Fibroblast of mammary gland (primary cell): Measurements from ENCODE around the gene FAM228B.
"Not testable (repeated sequence)": the region's sequence is repeated elsewhere in the genome, so short reads cannot be mapped to it uniquely, and the experiment has no call there.

Experiments
- DNase-seq: peaks from one replicate; pipeline ENCODE4 v3.0.0-alpha.2; 2010; ENCODE audit warnings: low read depth
- H3K4me3 ChIP-seq: 2 replicates; pipeline ENCODE4 v1.5.1; 2011; ENCODE audit warnings: low read depth, mild to moderate bottlenecking, low read length, moderate library complexity; ENCODE audit not compliant: control insufficient read depth
- TF ChIP-seq, protein P1 (sequence below): conservative IDR thresholded peaks from 2 replicates; pipeline ENCODE4 v1.5.1; 2011; ENCODE audit warnings: low read depth, low read length, inconsistent platforms; ENCODE audit not compliant: control insufficient read depth, insufficient read depth

The FAM228B gene

DNA sequence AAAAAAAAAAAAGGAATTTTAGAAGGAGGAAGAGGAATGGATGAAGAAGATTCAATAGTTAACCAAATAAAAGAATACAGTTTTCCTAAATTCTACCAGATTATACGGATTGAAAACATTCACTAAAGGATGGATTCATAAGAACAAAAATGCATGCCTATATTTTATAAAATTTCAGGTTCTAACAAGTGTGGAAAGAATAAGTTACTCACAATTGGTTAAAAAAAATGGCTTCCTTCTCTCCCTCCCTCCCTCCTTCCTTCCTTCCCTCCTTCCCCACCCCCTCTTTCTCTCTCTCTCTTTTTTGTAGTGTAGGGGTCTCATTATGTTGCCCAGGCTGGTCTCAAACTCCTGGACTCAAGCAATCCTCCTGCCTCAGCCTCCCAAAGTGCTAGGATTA is 37.0 kb upstream of the FAM228B start:
- TF ChIP-seq, protein P1, sequence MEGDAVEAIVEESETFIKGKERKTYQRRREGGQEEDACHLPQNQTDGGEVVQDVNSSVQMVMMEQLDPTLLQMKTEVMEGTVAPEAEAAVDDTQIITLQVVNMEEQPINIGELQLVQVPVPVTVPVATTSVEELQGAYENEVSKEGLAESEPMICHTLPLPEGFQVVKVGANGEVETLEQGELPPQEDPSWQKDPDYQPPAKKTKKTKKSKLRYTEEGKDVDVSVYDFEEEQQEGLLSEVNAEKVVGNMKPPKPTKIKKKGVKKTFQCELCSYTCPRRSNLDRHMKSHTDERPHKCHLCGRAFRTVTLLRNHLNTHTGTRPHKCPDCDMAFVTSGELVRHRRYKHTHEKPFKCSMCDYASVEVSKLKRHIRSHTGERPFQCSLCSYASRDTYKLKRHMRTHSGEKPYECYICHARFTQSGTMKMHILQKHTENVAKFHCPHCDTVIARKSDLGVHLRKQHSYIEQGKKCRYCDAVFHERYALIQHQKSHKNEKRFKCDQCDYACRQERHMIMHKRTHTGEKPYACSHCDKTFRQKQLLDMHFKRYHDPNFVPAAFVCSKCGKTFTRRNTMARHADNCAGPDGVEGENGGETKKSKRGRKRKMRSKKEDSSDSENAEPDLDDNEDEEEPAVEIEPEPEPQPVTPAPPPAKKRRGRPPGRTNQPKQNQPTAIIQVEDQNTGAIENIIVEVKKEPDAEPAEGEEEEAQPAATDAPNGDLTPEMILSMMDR = no peak
- no peak for DNase-seq
- H3K4me3 ChIP-seq = no peak overlapping the region

DNA sequence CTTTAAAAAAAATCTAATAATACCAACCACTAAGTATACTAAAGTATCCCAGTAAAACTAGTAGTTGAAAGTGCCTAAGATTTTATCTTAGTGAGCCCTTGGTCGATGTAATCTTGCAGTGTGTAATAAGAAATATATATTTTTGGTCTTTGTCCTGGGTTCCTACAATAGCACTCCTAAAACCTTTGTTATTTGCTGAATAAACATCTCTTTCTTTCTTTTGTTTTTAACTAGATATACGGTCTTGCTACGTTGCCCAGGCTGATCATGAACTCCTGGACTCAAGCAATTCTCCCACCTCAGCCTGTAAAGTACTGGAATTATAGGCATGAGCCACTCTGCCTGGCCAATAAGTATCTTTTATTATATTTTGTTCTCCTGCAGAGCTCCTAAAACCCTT is 36.2 kb upstream of the FAM228B start:
- H3K4me3 ChIP-seq = no peak overlapping the region
- no peak for DNase-seq
- TF ChIP-seq, protein P1 = no peak

DNA sequence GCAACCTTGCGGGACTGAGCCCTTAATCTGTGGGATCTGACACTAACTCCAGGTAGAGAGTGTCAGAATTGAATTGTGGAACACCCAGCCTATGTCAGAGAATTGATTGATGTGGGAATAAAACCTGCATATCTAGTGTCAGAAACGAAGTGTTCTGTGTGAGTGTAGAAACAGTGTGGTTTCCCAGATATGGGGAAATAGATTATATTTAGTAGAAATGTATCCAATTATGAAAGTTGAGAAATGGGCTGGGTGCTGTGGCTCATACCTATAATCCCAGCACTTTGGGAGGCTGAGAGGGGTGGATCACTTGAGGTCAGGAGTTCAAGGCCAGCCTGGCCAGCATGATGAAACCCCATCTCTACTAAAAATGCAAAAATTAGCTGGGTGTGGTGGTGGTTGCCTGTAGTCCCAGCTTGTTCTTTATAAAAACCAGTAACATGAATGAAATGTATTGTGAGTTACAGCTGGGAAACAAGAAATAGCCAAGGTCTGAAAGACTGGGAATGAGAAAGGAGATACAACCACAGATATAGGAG is 34.4 kb upstream of the FAM228B start:
- DNase-seq = no peak
- TF ChIP-seq, protein P1 = no peak
- no peak overlapping the region for H3K4me3 ChIP-seq

DNA sequence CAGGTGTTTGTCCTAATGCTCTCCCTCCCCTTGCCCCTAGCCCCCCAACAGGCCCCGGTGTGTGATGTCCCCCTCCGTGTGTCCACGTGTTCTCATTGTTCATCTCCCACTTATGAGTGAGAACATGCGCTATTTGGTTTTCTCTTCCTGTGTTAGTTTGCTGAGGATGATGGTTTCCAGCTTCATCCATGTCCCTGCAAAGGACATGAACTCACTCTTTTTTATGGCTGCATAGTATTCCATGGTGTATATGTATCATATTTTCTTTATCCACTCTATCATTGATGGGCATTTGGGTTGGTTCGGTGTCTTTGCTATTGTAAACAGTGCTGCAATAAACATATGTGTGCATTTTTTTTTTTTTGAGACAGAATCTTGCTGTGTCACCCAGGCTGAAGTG is 30.0 kb upstream of the FAM228B start:
- not testable (repeated sequence) for DNase-seq, H3K4me3 ChIP-seq

DNA sequence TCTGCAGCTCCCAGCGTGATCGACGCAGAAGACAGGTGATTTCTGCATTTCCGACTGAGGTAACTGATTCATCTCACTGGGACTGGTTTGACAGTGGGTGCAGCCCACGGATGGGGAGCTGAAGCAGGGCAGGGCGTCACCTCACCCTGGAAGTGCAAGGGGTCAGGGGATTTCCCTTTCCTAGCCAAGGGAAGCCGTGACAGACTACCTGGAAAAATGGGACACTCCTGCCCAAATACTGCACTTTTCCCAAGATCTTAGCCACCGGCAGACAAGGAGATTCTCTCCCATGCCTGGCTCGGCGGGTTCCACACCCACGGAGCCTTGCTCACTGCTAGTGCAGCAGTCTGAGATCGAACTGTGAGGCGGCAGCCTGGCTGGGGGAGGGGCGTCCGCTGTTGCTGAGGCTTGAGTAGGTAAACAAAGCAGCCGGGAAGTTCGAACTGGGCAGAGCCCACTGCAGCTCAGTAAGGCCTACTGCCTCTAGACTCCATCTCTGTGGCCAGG is 28.0 kb upstream of the FAM228B start:
- H3K4me3 ChIP-seq, DNase-seq: not testable (repeated sequence)

DNA sequence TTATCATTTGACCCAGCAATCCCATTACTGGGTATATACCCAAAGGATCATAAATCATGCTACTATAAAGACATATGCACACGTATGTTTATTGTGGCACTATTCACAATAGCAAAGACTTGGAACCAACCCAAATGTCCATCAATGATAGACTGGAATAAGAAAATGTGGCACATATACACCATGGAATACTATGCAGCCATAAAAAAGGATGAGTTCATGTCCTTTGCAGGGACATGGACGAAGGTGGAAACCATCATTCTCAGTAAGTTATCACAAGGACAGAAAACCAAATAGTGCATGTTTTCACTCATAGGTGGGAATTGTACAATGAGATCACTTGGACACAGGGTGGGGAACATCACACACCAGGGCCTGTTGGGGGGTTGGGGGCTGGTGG is 22.5 kb upstream of the FAM228B start:
- not testable (repeated sequence) for H3K4me3 ChIP-seq, DNase-seq

DNA sequence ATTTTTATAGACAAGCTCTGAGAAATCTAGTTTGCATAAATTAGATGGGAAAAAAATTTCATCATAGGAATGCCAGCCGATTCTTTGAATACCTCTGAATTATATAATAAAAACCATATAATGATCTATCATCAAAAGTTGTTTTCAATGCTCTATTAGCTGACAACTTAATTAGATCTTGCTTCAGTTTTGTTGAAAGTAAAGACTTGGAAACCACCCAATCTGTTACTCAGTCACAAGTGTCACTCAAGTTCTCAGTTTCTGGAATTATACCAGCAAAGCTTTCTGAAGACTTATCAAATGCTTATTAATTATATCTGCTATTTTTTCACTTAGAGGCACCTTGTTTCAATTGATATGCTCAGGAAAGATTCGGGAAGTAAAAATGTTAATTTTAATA is 21.3 kb upstream of the FAM228B start:
- TF ChIP-seq, protein P1 = no peak
- no peak for DNase-seq
- no peak overlapping the region for H3K4me3 ChIP-seq

DNA sequence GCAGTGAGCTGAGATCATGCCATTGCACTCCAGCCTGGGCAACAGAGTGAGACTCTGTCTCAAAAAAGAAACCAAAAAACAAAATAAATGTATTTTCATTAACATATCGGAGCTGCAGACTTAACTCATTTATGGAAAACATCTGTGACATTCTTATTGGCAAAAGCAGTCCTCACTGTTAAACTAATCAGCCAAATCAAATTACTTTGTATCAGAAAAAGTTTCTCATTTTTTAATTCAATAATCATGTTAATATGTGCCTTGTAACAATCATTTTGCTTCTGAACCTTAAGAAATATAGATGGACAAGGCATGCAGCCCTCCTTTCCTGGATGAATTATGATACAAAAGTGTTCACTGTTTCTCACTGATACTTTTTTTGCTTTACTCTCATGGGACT is 20.6 kb upstream of the FAM228B start:
- H3K4me3 ChIP-seq = no peak overlapping the region
- no peak for DNase-seq
- TF ChIP-seq, protein P1 = no peak
